Activated CD4-positive, alpha-beta T cell treated with anti-CD3 and anti-CD28 coated beads, Interleukin-2, amount 50 U/mL, for 16 hours (primary cell): ENCODE measurements around the gene GABPB2.

Experiments used
- DNase-seq: peaks from one replicate; pipeline ENCODE4 v3.0.0-alpha.2; 2020

Gene GABPB2

DNA sequence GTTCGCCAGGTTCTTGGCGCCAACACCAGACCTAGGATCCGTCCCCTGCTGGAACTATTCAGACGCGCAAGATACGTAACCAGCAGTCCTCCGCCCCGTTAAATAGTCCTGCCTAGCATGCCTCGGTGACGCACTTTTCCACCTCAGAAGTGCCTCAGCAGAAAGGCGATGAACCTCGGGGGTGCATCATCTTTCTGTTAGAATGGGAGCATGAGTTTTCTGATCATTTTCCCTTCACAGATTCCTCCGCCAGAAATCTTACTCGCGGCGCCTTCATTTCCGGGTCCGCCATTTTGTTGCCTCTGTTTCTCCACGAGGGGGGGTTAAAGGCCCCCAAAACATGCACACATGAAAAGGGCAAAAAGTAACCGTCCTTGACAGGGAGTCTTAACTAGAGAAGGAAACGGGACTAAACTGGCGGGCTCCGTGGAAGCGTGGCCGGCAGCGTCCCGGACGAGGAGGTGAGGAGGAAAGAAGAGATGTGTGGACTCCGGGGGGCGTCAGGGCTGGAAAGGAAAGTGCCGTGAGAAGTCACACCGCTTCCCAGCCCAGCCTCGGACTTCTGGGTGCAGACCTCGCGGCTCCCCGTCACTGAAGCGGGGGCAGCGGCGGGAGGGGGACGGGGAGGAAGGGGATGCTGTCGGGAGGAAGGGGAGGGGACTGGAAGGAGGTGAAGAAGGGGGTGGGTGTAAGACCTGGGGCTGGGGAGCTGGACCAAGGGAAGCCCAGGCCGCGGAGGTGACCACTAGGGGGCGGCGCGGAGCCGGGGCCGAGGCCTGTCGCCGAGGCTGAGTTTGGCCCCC is at the start of gene GABPB2:
TSS of gene GABPB2 (plus strand) at position 288 of the 803 bp plus-strand sequence. CDS start 17,429 bp downstream, outside the sequence.
- peak; percentile 94 for DNase-seq

DNA sequence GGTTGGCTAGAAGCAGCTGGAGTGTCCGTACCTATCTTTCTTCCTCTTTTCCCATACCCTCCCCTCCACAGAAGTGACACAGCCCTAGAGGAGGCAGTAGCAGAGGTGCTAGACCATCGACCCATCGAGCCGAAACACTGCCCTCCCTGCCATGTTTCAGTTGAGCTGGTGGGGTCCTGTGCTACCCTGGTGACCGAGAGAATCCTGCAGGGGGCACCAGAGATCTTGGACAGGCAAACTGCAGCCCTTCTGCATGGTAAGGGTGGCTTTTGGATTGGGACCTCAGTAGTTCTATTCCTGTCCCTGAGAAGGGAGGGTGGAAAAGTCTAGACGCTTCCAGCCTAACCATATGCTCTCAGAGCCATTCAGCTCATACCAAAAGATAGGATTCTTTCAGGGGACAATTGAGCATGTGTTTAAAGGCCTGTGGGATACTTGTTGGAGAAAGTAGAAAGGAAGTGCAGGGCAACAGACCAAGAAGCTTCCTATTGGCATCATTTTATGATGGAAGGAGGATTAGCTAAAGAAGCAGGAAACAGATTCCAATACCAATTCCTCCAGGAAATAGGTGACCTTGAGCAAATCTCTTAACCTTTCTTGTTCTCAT is 45.9 kb upstream of the GABPB2 start:
- peak; percentile 79 for DNase-seq

DNA sequence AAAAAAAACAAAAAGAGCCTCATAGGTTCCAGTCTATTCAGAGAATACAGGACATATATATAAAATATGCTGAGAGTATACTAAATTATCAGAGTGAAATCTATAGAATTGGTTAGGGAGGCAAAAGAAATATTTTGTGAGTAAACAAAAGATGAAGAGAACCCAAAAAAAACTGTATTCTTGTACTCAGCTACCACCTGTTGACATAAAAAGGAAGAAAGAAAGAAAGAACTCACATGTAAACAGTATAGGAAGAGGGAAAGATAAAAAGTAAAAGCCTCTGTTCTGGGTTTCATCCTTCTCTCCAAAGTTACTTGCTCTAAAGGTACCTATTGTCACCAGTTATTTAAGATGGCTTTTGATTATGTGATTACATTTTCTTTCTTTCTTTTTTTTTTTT is 44.1 kb upstream of the GABPB2 start:
- DNase-seq: no peak

DNA sequence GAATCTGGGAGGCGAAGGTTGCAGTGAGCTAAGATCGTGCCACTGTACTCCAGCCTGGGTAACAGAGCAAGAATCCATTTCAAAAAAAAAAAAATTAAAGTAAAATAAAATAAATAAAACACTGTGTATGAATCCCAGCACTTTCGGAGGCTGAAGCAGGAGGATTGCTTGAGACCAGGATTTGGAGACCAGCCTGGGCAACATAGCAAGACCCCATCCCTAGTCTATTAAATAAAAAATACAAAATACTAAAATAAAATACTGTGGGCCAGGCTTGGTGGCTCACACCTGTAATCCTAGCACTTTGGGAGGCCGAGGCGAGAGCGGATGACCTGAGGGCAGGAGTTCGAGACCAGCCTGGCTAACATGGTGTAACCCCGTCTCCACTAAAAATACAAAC is 38.4 kb upstream of the GABPB2 start:
- no peak for DNase-seq

DNA sequence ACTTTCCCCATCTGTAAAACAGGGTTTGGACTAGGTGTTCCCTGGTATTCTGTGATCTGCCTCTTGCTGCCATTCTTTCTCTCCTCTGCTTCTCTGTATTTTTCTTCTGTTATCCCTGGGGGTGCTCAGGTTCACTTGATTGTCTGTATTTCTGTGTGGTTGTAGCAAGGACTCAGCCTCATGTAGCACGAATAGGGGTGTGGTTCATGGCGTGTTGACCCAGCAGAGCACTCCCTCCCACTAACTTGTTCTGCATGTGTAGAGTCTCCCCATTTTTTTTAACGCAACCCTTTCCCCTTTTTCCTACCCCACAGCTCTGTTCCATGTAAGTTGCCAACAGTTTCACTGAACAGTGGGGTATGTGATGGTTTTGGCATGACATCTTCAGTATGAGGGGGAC is 35.4 kb upstream of the GABPB2 start:
- DNase-seq: no peak

DNA sequence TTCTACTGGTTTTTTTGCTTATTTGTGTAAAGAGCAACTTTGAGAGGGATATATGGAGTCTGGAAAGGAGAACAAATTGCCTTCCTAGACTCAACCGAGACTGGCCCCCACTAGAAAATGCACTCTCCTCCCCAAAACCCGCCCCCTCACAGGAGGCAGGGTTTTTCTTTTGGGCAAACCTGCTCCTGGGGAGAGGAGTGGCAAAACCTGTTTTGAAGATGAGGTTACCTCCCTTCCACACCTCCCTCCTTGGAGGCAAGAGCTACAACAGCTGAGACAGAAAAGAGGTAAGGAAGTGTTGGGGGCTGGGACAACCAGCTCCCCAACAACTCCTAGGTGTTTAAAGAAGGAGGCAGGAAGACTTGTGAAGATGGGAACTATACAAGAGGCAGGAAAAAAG is 34.2 kb upstream of the GABPB2 start, which contains the start of gene BNIPL:
TSS of gene BNIPL (plus strand) at position 231 of the 400 bp plus-strand sequence. CDS start at position 371, 140 bp downstream.
- DNase-seq: no peak

DNA sequence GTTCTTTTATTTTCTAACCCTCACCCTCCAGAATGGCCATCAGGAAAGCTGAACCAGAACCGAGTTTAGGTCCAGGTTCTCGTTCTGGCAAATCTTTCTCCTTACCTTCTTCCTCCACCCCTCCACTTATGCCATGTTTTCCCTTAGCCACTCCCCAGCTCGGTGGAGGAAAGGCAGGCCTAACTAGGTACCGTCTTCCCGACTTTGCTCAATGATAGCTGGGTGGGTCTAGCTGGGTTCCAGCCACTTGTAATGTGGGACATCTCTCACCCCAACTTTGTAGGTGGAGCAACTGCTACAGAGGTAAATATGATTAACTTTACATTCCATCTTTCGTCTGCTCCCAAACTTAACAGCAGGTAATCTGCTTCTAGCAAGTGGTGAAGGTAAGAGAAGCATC is 33.5 kb upstream of the GABPB2 start:
- DNase-seq: no peak

DNA sequence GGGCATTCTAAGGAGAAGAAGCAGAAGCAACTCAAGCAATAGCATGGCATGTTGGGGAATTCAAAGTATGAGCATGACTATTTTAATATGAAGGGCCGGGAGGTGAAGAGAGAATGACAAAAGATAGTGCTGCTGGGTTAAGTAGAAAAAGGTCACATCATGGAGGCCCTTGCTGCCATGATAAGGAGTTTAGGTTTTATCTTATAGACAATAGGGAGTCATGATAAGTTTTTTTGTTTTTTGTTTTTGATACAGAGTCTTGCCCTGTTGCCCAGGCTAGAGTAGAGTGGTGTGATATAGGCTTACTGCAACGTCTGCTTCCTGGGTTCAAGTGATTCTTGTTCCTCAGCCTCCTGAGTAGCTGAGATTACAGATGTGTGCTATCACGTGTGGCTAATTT is 31.0 kb upstream of the GABPB2 start:
- no peak for DNase-seq

DNA sequence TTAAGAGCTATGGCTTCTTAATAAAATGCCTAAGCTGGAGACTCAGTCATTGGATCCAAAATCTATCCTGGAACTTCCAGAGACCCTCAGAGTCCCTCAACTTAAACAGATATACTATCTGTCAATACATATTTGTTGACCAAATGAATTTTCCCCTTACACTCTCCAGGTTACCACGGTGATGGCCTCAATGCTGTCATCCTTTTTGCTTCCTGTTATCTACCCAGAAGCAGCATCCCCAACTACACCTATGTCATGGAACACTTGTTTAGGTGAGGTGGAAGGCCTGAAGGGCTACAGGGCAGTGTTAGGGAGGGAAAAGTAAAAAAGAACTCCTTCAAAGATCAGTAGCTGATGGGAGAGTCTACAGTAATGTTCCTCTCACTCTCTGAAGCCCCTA is 27.4 kb upstream of the GABPB2 start:
- no peak for DNase-seq

DNA sequence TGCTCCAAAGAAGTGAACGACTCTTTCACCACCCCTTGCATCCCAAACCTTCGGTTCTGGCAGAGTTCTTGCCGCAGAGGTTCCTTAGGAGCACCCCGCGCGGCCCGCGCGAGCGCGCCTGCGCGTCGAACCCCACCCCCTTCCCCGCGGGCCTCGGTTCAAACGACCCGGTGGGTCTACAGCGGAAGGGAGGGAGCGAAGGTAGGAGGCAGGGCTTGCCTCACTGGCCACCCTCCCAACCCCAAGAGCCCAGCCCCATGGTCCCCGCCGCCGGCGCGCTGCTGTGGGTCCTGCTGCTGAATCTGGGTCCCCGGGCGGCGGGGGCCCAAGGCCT is 23.0 kb upstream of the GABPB2 start, which contains the start of gene C1orf56:
TSS of gene C1orf56 (plus strand) at position 161 of the 334 bp plus-strand sequence. CDS start at position 258, 97 bp downstream.
- DNase-seq: peak; percentile 55

DNA sequence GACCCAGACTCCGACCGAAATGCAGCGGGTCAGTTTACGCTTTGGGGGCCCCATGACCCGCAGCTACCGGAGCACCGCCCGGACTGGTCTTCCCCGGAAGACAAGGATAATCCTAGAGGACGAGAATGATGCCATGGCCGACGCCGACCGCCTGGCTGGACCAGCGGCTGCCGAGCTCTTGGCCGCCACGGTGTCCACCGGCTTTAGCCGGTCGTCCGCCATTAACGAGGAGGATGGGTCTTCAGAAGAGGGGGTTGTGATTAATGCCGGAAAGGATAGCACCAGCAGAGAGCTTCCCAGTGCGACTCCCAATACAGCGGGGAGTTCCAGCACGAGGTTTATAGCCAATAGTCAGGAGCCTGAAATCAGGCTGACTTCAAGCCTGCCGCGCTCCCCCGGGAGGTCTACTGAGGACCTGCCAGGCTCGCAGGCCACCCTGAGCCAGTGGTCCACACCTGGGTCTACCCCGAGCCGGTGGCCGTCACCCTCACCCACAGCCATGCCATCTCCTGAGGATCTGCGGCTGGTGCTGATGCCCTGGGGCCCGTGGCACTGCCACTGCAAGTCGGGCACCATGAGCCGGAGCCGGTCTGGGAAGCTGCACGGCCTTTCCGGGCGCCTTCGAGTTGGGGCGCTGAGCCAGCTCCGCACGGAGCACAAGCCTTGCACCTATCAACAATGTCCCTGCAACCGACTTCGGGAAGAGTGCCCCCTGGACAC is 22.5 kb upstream of the GABPB2 start:
- DNase-seq: peak; percentile 56

DNA sequence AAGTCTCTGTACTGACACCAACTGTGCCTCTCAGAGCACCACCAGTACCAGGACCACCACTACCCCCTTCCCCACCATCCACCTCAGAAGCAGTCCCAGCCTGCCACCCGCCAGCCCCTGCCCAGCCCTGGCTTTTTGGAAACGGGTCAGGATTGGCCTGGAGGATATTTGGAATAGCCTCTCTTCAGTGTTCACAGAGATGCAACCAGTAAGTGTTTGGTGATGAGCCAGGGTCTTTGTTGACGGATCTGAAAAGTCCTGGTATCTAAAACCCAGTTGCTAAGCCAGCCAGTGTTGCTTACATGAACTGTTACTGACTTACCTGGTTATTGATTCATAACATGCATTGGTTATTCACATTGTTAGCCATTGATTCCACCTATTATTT is 21.9 kb upstream of the GABPB2 start:
- no peak for DNase-seq

DNA sequence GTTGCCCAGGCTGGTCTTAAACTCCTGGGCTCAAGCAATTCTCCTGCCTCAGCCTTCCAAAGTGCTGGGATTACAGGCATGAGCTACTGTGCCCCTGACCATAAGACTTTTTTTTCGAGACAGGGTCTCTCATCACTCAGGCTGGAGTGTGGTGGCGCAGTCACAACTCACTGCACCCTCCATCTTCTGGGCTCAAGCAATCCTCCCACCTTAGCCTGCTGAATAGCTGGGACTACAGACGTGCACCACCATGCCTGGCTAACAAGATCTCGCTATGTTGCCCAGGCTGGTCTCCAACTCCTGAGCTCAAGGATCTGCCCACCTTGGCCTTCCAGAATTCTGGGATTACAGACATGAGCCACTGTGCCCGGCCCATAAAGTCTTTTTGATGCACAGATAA is 21.1 kb upstream of the GABPB2 start:
- no peak for DNase-seq

DNA sequence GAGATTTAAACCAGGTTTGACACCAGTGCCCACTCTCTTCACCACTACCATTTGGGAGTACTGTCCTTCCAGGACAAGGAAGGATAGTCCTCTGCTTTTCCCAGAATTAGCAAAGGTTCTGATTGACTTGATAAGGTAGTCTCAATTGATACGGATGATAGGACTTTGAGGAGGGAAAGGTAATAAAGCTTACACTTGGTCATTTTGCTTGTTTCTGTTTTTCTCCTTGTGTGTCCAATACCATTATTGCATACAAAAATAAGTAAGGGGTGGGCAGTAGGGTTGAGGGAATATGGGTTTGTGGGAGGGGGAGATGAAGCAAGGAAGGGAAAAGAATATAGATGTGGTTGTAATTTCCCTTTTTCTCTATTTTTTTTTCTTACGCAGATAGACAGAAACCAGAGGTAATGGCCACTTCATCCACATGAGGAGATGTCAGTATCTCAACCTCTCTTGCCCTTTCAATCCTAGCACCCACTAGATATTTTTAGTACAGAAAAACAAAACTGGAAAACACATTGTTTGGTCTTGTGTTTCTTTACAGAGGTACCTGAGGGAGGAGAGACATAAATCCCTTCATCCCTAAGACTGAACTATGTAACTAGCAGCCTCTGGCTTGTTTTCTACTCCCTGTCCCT is 20.4 kb upstream of the GABPB2 start:
- DNase-seq: no peak

DNA sequence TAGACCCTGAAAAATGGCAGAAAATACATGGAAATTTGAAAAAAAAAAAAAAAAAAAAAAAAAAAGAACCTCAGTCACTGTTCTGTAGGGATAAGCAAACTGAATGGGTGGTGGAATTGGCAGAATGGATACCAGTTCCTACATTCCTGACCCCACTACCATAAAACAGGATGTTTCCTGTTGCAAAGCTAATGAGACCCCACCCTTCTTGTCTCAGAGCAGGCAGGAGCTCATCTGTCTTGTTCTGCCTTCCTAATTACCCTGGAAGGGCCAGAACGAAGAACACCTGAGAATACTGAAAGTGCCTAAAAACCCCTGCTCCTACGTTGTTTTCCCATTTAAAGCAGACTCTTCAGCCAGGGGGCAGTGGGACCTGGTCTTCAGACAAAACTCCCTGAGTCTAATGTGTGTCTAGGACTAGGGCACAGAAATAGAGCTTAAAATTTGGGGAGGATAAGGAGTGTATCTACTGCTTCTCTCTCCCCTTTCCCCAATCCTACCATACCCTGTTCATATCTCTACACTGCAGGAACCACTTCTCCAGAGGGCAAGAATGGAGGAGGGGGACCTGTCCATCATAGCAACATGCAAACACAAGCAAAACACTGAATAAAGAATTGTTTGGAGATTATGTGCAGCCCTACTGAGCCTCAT is 19.1 kb upstream of the GABPB2 start:
- no peak for DNase-seq

DNA sequence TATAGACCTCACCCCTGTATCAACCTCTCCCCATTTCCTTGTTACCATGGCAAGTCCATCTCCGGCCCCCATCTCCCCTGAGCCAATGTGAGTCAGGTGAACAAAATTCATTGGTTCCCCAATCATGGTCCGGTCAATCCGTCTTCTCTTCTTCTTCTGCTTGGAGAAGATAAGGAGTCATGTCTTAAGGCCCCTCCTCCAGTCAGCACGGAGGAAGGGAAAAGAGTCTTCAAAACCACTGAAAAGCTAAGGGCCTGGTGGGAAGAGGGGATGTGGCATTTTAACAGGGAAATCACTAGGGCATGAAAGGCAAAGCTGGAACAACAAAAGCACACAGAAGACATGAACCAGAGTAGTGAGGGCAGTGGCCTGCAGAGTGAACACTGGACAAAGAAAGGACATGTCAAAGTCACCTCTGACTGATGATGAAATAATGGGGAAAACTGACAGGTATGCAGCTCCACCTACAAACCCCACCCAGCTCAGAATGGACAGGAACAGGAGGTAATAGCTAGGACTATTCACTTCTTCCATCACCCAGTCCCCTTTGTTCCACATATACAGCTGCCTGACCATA is 15.5 kb upstream of the GABPB2 start:
- no peak for DNase-seq

DNA sequence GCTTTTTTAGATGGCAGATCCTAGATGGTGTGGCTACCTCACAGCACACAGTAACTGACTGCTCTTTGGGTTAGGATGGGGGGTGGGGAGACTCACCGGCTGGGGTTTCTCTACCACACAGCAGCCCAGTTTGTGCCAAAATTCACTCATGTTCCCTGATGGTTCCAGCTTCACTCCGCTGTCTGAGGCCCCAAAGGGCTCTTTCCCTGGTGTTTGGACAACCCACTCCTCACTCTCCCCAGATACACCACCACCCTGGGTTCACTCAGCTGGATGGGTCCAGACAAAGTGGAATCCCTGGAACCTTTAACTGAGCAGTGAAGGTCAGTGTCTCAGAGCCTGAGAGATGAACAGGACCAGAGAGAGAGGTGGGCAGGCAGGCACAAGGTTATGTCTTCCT is 15.0 kb upstream of the GABPB2 start:
- no peak for DNase-seq

DNA sequence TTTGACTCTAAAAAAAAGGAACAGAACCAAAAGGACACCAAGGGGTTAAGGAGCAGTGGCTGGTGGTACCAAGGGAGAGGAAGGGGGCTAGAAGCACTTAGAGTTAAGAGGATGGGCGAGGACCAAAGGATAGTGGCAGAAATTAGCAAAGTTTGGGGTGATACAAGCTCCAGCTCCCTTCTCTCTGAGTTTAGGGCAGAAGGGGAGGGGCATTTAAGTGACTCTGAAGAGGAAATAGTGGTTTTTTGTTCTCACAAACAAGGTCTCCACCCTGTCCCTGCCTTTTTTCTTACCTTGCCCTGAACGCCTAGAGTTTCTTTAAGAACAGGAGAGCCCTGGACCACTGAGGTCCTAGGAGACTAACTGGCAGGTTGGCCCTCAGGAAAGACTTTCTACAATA is 14.4 kb upstream of the GABPB2 start:
- peak; percentile 50 for DNase-seq

DNA sequence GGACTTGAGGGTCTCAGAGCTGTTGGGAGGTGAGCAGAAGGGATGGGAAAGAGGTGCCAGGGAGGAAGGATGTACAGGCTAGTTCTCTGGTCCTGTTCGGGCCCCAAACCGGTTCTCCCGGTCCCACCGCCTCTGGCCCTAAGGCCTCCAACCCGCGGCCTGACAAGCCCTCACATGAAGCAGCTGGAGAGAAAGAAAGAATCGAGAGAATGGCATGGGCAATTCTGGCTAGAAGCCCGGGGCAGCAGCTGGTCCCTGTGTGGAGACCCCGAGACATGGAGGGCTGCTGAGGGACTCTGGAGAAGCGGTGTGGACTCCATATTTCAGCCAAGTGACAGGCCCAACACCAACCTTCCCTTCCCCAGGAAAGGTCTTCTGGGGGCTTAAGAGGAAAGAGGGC is 11.9 kb upstream of the GABPB2 start:
- no peak for DNase-seq

DNA sequence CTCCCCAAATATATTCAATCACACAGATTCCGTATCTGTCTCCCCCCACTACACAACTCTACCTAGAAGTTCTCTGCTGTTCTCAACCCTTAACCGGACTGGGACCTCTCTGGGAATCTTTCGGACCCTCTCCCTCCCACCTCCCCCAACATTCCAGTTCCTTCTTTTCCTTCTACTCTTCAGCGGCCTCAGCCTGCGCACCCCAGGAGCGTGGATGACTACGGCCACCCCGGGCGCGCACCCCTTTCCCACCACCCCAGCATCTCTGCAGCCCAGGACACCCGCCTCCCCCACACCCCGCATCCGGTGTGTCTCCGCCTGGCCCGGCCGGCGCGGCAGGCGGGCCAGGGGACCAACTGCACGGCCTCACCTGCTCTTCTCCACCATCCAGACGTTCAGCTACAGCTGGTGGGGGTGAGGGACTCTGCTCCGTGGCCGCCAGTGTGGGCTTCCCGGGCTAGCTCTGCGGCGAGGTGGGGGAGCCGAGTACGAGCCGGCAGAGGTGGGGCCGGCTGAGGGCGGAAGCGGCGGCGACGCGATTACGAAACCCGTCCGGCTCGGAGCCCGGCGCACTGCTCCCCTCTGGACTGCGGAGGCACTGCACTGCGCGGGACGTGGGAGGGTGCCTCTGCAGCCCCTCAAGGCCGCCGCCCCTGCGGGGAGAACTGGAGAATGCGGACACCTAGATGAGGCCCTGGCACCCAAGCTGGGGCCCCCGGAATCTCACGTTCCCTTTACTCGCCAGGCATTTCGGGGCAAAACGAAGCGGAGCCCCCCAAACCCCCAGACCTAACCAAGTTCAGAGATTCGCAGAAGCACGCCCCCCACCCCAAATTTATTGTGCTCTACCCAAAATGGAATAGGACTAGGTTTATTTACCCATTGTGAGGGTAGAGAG is 11.2 kb upstream of the GABPB2 start, which contains the start of gene CDC42SE1:
TSS of gene CDC42SE1 (minus strand) at position 514 of the 898 bp plus-strand sequence. CDS start 3,892 bp downstream, outside the sequence.
- DNase-seq: peak; percentile 89

DNA sequence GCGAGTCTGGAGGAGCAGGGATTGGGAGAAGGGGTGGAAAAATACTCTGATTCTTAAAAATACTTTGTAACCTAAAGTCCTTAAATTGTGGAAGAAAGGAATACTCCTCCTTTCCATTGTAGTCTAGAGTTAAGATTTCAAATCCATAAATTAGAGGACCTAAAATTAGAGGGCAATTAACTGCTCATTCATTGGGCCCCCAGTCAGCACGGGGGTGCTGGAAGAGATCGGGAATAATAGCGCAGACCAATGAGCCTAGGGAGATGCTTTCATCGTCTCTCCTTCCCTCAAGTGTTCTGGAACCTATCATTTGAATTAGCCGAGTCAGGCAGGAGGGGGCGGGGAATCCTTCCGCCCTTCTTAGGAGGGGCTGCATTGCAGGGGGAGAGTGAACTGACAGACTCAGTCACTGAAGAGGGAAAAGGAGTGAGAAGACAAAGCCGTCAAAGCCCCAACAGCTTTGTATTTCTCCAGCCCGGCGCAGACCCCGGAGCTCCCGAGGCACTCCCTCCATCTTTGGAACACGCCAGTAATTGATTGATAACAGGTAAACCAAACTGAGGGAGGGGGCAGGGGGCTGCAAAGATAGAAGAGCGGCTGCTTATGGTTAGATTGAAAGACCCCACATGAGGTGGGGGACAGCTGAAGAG is 10.4 kb upstream of the GABPB2 start, which contains the start of gene MLLT11:
TSS of gene MLLT11 (plus strand) at position 391 of the 650 bp plus-strand sequence. CDS start 6,828 bp downstream, outside the sequence.
- no peak for DNase-seq
